Measurements from ENCODE around the gene RAB8B.

Gene RAB8B

DNA sequence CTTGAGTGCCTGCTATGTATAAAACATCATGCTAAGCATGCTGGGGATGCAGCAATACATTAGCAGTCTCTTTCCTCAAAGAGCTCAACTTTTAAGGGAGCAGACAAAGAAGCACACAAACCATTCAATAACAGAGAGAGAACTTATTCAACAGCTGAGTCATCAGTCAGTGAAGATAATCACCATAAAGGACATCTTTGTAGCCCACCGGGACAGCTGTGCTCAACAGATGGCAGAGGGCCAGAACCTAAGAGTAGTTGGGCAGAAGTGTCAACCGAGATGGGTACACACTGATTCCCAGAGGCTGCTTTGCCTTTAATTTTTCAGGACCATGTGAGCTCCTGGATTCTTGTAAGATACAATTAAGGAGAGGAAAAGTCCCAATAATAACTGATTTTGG lies 4.2 kb upstream of the RAB8B start:
- DNase-seq (ENCODE audit: low spot score), result no peak

DNA sequence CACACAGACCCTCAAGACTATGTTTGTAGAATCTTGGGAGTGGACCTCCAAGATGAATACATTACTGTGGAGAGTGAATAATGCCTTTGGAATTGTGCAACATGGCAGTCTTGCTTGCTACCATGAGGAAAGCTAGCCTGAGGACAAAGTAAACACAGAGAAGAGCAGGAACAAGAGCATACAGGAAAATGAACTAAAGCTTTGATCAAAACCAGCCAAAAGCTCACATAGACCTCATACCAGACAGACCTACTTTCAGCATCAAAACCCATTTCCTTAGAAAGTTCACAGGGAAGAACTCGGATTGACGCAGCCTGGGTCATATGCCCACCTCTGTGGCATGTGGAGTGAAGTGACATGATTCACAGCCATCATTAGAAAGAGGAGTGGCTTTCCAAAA lies 3.3 kb upstream of the RAB8B start:
- no peak for DNase-seq (ENCODE audit: low spot score)

DNA sequence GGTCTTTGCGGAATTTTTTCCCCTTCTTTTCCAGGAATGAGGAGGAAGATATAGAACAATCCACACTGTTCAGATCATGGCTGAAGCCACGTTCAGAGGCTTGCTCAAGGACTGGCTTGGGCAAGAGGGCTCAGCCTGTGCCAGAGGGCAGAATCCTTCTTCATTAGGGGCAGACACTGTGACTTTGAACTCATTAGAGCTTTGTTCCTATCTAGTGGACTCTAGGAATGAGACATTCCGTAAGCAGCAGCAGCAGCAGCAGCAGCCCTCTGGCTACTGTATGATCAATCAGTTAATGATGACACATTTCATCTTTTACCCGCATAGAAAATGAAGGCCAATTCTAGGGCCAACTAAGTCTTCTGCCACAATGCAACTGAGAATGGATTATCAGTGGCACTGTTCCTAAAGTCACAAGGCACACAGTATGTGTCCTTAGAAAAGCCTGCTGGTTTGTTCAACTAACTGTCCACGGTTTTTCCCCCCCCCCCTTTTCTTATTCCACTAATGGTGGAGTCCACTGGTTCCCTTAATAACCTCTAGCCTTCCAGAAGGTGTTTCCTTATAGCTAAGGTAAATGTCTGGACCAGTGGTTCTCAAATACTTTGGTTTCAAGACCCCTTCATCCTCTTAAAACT lies 1.7 kb upstream of the RAB8B start:
- DNase-seq (ENCODE audit: low spot score), result no peak

DNA sequence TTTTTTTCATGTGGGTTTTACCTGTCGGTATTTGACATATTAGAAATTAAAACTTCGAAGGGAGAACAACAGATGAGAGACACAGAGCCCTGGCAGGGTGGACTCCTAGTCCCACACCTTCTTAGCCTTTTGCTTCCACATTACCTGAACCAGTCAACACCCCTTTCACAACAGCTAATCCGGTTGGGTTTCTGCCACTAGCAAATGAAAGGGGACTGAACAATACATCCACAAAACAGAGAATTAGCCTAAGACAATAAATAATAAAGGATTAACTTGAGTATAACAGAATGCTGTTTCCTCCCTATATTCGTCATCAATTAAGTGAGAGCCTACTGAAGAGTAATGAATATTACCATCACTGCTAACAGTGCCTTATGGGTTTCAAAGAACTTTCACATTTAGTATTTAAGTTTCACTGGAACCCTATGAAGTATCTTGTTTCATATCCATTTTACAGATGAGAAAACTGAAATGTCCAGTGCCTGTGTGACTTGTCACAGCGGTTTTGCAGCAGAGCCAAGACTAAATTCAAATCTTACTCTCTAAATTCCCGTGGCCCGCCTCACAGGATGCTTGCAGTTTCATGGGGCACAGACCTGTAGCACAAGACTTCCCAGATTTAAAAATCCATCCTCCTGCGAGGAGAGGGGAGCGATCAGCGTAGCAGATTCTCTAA lies 1.0 kb upstream of the RAB8B start:
- DNase-seq (ENCODE audit: low spot score), result no peak

- DNase-seq (ENCODE audit: low spot score), result peak; percentile 31
Observed at GRCh38 chr15:63189941-63190768, 749 bp downstream of the RAB8B start.

DNA sequence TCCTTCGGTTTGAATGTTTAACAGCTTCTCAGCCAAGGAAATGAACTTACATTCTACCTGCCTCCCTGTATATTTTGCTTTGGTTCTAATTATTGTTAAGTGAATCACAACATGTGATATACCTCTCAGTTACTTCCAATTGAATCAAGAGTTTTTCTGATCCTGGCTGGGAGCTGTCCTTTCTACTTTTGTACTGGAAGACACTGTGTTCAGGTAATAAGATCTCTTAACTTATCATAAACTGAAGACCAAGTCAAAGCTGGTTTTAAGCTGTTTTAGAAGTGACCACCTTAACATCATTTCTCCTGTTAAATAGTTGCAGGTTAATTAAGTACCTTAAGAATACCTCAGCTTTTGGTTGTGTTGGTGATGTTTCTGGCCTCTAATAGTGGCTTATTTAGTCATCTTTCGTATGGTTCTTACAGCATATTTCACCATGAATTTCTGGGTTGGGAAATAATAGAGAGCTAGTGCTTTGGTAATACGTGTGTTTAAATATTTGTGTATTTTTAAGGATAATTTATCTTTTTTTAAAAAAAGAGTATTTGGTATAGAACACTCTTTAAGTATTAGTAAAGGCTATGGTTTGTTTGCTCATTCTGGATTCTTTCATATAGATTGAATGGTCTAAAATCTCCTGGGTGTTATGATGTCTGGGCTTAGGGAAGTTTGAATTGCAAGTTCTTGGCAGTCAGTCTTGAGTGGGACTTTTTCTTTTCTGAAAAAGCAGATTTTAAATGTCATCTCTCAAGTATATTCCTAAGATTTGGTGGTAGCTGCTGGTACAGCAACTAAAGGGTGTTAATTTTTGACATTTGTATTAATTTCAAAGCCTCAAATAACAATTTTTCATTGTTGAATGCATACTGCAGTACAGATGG lies 1.6 kb downstream of the RAB8B start:
- no peak for DNase-seq (ENCODE audit: low spot score)

- no peak for DNase-seq (ENCODE audit: low spot score)
Observed at GRCh38 chr15:63191895-63192618, 2.7 kb downstream of the RAB8B start.

DNA sequence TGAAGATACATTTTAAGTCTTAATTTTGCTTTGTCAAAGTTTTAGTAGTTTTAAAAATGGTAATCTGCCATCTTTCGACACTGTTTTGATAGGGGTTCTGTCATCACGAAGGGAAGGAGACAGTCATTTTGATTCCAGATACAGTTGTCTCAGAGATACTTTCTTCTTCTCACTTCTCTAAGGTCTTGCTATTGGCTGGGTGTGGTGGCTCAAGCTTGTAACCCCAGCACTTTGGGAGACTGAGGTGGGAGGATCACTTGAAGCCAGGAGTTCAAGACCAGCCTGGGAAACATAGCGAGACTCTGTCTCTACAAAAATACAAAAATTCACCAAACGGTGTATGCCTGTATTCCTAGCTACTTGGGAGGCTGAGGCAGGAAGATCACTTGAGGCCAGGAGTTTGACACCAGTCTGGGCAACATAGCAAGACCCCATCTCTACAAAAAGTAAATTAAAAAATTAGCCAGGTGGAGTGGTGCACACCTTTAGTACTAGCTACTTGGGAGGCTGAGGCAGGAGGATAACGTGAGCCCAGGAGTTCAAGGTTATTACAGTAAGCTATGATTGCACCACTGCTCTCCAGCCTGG lies 3.3 kb downstream of the RAB8B start:
- DNase-seq (ENCODE audit: low spot score), result no peak

- no peak for DNase-seq (ENCODE audit: low spot score)
Observed at GRCh38 chr15:63194302-63194701, 4.9 kb downstream of the RAB8B start.

DNA sequence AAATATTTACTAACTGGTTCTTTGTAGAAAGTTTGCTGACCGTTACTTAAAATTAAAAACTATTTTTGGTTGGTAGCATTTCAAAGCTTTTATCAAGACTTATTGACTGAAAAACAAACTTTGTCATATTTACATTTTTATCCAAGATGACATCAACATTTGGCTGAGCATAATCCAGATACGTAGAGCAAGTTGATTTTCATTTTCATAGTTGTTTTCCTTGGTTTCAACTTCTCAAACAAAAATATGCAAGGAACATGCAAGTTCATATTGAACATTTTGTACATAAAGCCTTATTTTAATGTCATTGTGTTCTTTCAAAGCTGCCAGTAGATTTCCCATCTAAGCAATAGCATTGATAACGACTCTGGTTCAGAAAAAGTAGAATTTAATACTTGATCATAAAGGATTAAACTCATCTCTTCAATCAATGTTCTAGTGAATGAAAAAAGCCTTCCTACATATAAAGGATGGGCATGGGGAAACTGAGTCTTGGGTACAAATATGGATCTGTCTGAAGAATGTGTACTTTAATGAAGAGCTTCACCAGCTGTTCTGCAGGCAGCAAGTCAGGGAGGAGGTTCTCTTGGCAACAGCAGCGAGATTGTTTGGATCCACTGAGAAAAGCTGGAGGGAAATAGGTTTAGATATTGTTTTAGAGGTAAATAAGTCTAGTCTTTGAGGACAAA lies 5.6 kb downstream of the RAB8B start:
- DNase-seq (ENCODE audit: low spot score), result no peak

DNA sequence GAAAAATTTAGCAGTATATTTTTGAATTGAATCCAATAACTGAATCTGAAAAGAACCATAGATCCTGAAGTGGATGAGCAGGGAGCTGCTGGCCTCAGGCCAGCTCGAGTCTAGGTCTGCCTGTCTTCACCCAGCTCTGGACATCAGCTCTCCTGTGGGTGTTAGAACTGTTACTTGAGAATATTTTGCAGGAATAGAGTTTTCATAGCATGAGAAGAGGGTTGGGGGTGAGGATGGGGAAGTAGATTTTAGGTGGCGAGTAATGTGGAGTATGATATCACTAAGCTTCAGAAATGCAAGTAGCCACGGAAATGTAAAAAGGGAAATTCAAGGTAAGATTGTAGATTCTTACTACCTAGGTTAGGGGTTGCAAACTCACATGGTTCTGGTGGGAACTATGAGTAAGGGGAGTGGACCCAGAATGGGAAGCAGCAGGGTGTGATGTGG lies 6.2 kb downstream of the RAB8B start:
- no peak for DNase-seq (ENCODE audit: low spot score)

DNA sequence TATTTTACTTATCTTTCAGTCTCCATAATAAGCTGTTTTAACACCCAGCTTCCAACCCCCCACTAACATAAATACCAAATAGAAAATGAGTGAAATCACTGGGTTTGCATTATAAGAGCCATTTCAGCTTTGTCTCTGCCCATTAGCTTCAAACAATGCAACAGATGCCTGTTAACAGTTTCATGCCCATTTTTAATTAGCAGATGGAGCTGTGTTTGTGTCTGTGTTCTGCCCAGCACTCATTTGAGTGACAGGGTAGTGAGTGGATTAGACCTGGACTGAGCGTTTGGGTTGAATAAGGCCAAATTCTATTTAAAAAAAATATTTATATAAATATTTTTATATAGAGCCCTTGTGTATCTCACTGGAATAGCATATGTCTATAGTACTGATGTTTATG lies 7.4 kb downstream of the RAB8B start:
- DNase-seq (ENCODE audit: low spot score), result no peak

DNA sequence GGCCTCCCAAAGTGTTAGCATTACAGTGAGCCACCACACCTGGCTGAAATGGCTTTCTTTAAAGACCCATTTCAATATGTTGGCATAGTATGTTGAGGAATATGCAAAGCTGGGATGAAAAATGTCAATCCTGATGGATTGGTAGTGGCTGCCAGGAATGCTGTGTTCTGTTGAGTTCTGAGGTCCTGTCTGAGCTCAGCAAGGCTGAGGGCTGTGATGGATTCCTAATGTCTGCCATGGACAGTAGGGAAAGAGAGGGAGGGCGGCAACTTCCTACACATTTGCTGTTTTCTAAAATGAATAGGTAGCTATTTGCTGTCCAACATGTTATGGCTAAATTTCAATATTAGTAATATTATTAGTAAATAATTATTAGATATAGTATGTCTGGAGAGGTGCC lies 8.2 kb downstream of the RAB8B start:
- no peak for DNase-seq (ENCODE audit: low spot score)

GRCh38 chr15:63198371-63199250 lies 9.2 kb downstream of the RAB8B start:
- no peak for DNase-seq (ENCODE audit: low spot score)

- no peak for DNase-seq (ENCODE audit: low spot score)
Observed at GRCh38 chr15:63200464-63201249, 11.3 kb downstream of the RAB8B start.

- DNase-seq (ENCODE audit: low spot score), result no peak
Observed at GRCh38 chr15:63202861-63203260, 13.5 kb downstream of the RAB8B start.

GRCh38 chr15:63203451-63204090 lies 14.2 kb downstream of the RAB8B start:
- no peak for DNase-seq (ENCODE audit: low spot score)

- DNase-seq (ENCODE audit: low spot score), result no peak
Observed at GRCh38 chr15:63206079-63206478, 16.7 kb downstream of the RAB8B start.
